22Rv1 (cell line): ENCODE results near the gene AMPH.

Source experiments
- ZFX ChIP-seq: fragments of 450-650 bp; IDR thresholded peaks from 2 replicates; pipeline ENCODE4 v1.6.1; 2017; ENCODE audit warnings: antibody characterized with exemption, borderline replicate concordance
- TF ChIP-seq, protein P1 (sequence below): fragments of 450-650 bp; IDR thresholded peaks from 2 replicates; pipeline ENCODE4 v1.5.1; 2017; ENCODE audit warnings: mild to moderate bottlenecking

DNA sequence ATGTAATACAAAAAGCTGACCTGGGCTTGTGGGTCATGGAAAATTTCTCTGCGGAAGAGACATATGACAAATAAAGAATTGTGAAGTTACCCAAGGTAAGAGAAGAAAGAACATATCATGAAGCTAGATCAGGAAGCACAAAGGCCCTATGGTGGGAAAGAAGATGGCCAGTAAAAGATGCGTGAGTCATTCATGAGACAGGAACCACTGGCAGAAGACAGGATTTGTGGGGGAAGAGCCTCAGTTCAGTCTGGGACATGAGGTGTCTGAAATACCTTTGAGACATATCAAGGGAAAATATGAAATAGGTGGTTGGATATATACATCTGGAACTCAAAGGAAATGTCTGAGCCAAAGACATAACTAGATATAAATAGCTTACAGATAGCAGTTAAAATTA lies 27.7 kb upstream of the AMPH start:
- TF ChIP-seq, protein P1, sequence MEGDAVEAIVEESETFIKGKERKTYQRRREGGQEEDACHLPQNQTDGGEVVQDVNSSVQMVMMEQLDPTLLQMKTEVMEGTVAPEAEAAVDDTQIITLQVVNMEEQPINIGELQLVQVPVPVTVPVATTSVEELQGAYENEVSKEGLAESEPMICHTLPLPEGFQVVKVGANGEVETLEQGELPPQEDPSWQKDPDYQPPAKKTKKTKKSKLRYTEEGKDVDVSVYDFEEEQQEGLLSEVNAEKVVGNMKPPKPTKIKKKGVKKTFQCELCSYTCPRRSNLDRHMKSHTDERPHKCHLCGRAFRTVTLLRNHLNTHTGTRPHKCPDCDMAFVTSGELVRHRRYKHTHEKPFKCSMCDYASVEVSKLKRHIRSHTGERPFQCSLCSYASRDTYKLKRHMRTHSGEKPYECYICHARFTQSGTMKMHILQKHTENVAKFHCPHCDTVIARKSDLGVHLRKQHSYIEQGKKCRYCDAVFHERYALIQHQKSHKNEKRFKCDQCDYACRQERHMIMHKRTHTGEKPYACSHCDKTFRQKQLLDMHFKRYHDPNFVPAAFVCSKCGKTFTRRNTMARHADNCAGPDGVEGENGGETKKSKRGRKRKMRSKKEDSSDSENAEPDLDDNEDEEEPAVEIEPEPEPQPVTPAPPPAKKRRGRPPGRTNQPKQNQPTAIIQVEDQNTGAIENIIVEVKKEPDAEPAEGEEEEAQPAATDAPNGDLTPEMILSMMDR = no peak
- no peak for TF ChIP-seq ZFX
